ENCODE data around the gene FGGY.
"Not testable (repeated sequence)": the region's sequence is repeated elsewhere in the genome, so short reads cannot be mapped to it uniquely, and the experiment has no call there.

Gene FGGY

GRCh38 chr1:59290193-59290949 is 6.5 kb upstream of the FGGY start:
- DNase-seq, result no peak

- DNase-seq, result no peak
Measured at GRCh38 chr1:59291561-59291960, 5.3 kb upstream of the FGGY start.

- no peak for DNase-seq
Measured at GRCh38 chr1:59292562-59292961, 4.3 kb upstream of the FGGY start.

GRCh38 chr1:59293206-59293605 is 3.7 kb upstream of the FGGY start:
- DNase-seq, result no peak

GRCh38 chr1:59293849-59294248 is 3.0 kb upstream of the FGGY start:
- no peak for DNase-seq

GRCh38 chr1:59294423-59294822 is 2.5 kb upstream of the FGGY start:
- no peak for DNase-seq

GRCh38 chr1:59295618-59296017 is 1.3 kb upstream of the FGGY start:
- DNase-seq, result no peak

GRCh38 chr1:59298026-59298583 is 1.2 kb downstream of the FGGY start:
- DNase-seq, result no peak

GRCh38 chr1:59298710-59299346 is 1.9 kb downstream of the FGGY start:
- DNase-seq, result no peak

- not testable (repeated sequence) for DNase-seq
Measured at GRCh38 chr1:59299670-59300069, 2.8 kb downstream of the FGGY start.

GRCh38 chr1:59302297-59302696 is 5.4 kb downstream of the FGGY start:
- no peak for DNase-seq

GRCh38 chr1:59302871-59303270 is 6.0 kb downstream of the FGGY start:
- DNase-seq, result no peak

GRCh38 chr1:59305188-59305587 is 8.3 kb downstream of the FGGY start:
- no peak for DNase-seq

GRCh38 chr1:59307591-59307990 is 10.7 kb downstream of the FGGY start:
- no peak for DNase-seq

- DNase-seq, result no peak
Measured at GRCh38 chr1:59308839-59309238, 11.9 kb downstream of the FGGY start.

GRCh38 chr1:59309392-59309791 is 12.5 kb downstream of the FGGY start:
- DNase-seq, result no peak

GRCh38 chr1:59309795-59310548 is 13.1 kb downstream of the FGGY start:
- no peak for DNase-seq

- DNase-seq, result no peak
Measured at GRCh38 chr1:59310549-59311250, 13.8 kb downstream of the FGGY start.

GRCh38 chr1:59314776-59315528 is 18.1 kb downstream of the FGGY start:
- DNase-seq, result no peak

- DNase-seq, result no peak
Measured at GRCh38 chr1:59315529-59316463, 18.9 kb downstream of the FGGY start.

GRCh38 chr1:59316497-59317128 is 19.7 kb downstream of the FGGY start:
- no peak for DNase-seq
